ENCODE results near the gene RBL1.

The RBL1 gene

DNA sequence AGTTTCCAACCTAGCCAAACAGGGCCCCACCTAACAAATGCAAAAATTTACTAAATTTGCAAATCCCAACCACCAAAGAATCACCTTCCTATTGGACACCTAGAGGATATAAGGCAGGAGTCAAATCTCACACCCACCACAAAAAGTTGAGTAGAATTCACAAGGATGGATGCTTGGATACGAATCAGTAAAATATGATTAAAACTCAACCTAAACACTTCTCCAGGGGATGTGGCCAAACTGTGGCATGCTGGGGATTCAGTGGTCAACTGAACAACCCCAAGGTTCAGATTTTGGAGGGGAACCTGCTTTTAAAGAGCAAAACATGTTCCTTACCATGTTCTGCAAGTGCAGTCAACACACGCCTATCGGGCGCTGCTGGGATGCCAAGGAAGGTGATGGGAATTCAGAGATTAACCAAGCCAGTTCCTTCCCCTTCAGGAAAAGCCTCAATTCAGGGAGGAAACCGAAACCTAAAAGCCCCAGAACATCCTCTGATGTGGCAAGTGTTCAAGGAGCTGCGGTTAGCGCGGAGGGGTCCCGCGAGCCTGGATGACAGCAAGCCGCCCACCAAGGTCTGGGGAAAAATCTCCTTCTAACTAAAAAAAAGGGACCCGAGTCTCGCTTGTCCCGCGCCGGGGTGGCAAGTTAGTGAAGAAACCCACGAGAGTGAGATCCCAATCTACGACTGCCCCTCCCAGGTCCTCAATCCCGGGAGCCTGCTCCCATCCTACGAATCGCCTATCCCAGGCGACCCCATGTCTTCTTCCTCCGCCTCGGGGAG lies 145.2 kb downstream of the RBL1 start:
- no peak for DNase-seq

Measured in CD4-positive, alpha-beta T cell treated with Interleukin-15 for 1 hour (primary cell).